MM.1S (cell line): ENCODE data around the gene MAP3K15.
"Not testable (repeated sequence)": the region's sequence is repeated elsewhere in the genome, so short reads cannot be mapped to it uniquely, and the experiment has no call there.

Source experiments
- DNase-seq: peaks from one replicate; pipeline ENCODE4 v3.0.0-alpha.2; 2015
- H2AFZ ChIP-seq: fragments of 300-600 bp; sonication (generic); 2 replicates; pipeline ENCODE4 v1.6.0; 2016; ENCODE audit warnings: antibody characterized with exemption, low read length
- H3F3A ChIP-seq: fragments of 300-600 bp; sonication (generic); 2 replicates; pipeline ENCODE4 v1.6.1; 2016; ENCODE audit warnings: mild to moderate bottlenecking, antibody characterized with exemption, low read length, moderate library complexity, mixed read lengths; ENCODE audit not compliant: insufficient read depth
- H3K27ac ChIP-seq: fragments of 300-600 bp; sonication (generic); 2 replicates; pipeline ENCODE4 v1.5.1; 2016; ENCODE audit warnings: mild to moderate bottlenecking, low read length
- H3K27me3 ChIP-seq: fragments of 300-600 bp; sonication (generic); replicated peaks from 2 replicates; pipeline ENCODE4 v1.6.0; 2016; ENCODE audit warnings: low read length; ENCODE audit not compliant: insufficient read depth
- H3K36me3 ChIP-seq: fragments of 300-600 bp; sonication (generic); replicated peaks from 2 replicates; pipeline ENCODE4 v1.6.1; 2016; ENCODE audit warnings: mild to moderate bottlenecking, low read length, mixed read lengths; ENCODE audit not compliant: insufficient read depth
- H3K4me1 ChIP-seq: fragments of 300-600 bp; sonication (generic); 2 replicates; pipeline ENCODE4 v1.6.1; 2016; ENCODE audit warnings: low read length, mixed read lengths
- H3K4me2 ChIP-seq: fragments of 300-600 bp; sonication (generic); 2 replicates; pipeline ENCODE4 v1.6.0; 2016; ENCODE audit warnings: low read depth, low read length
- H3K4me3 ChIP-seq: fragments of 300-600 bp; sonication (generic); 2 replicates; pipeline ENCODE4 v1.5.1; 2016; ENCODE audit warnings: low read length, mixed read lengths
- H3K79me2 ChIP-seq: fragments of 300-600 bp; sonication (generic); 2 replicates; pipeline ENCODE4 v1.6.1; 2016; ENCODE audit warnings: mixed run types, low read length, mixed read lengths
- H3K9ac ChIP-seq: fragments of 300-600 bp; sonication (generic); 2 replicates; pipeline ENCODE4 v1.6.1; 2016; ENCODE audit warnings: low read length, mixed read lengths
- H3K9me2 ChIP-seq: fragments of 300-600 bp; sonication (generic); replicated peaks from 2 replicates; pipeline ENCODE4 v1.6.1; 2016; ENCODE audit warnings: mild to moderate bottlenecking, low read length, mixed read lengths; ENCODE audit not compliant: insufficient read depth
- H3K9me3 ChIP-seq: fragments of 300-600 bp; sonication (generic); replicated peaks from 2 replicates; pipeline ENCODE4 v1.6.1; 2016; ENCODE audit warnings: mild to moderate bottlenecking, low read length, mixed read lengths; ENCODE audit not compliant: insufficient read depth
- H4K20me1 ChIP-seq: fragments of 300-600 bp; sonication (generic); 2 replicates; pipeline ENCODE4 v1.6.1; 2016; ENCODE audit warnings: mild to moderate bottlenecking, low read length, moderate library complexity, mixed read lengths; ENCODE audit not compliant: insufficient read depth
- CTCF ChIP-seq: fragments of 300-600 bp; sonication (generic); IDR thresholded peaks from 2 replicates; pipeline ENCODE4 v1.5.1; 2016; ENCODE audit warnings: antibody characterized with exemption, low read length, mixed read lengths
- EZH2 ChIP-seq: fragments of 300-600 bp; sonication (generic); optimal IDR thresholded peaks from 2 replicates; pipeline ENCODE3; 2017; ENCODE audit warnings: low read depth, mild to moderate bottlenecking, antibody characterized with exemption, low read length, mixed read lengths
- EZH2phosphoT487 ChIP-seq: fragments of 300-600 bp; sonication (generic); IDR thresholded peaks from 2 replicates; pipeline ENCODE4 v1.6.1; 2018; ENCODE audit warnings: antibody characterized with exemption, low read length

MAP3K15 gene

GRCh38 chrX:19496711-19497110 is 18.6 kb downstream of the MAP3K15 start:
- Histone ChIP-seq H4K20me1 (no peaks in the 10 kb centered on the region), H3K36me3 (no peaks in the 10 kb centered on the region), H3K79me2 (no peaks in the 10 kb centered on the region), H3K27me3 (no peaks in the 10 kb centered on the region), H3F3A (no peaks in the 10 kb centered on the region), H3K27ac (no peak overlapping the region), H3K9ac (no peak overlapping the region), H3K9me3 (no peaks in the 10 kb centered on the region), H3K9me2 (no peaks in the 10 kb centered on the region), H3K4me3 (no peak overlapping the region), H2AFZ (no peak overlapping the region), H3K4me2 (no peak overlapping the region), H3K4me1 (no peaks in the 10 kb centered on the region)
- TF ChIP-seq EZH2phosphoT487 (no peak), EZH2 (no peak), CTCF (no peak)
- no peak for DNase-seq

GRCh38 chrX:19487520-19488200 is 27.6 kb downstream of the MAP3K15 start:
- Histone ChIP-seq H3K9ac (no peak overlapping the region), H3K4me3 (no peak overlapping the region), H2AFZ (no peak overlapping the region), H4K20me1 (no peaks in the 10 kb centered on the region), H3F3A (no peaks in the 10 kb centered on the region), H3K27ac (no peak overlapping the region), H3K79me2 (no peaks in the 10 kb centered on the region), H3K4me2 (no peak overlapping the region), H3K9me2 (no peaks in the 10 kb centered on the region), H3K4me1 (no peaks in the 10 kb centered on the region), H3K36me3 (no peaks in the 10 kb centered on the region), H3K27me3 (no peaks in the 10 kb centered on the region), H3K9me3 (no peaks in the 10 kb centered on the region)
- DNase-seq: no peak
- TF ChIP-seq EZH2: no peak
- no peak for TF ChIP-seq EZH2phosphoT487
- TF ChIP-seq CTCF: no peak

DNA sequence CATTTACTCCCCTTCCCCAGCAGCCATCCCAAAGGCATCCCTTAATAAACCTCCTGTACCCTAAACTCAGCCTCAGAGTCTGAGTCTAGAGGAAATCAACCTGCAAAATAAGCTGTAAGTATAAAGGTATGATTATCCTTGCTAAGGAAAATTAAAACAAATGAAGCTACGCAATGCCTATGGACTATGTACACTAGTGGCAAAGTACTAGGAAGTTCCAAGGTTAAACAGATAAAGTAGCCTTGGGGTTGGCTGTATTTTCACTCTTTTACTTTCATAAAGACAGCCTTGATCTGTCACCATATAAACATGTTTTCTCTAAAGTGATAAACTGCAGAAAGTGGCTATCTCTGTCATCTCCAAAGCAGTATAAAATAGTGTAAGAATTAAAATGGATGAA is 35.9 kb downstream of the MAP3K15 start:
- no peaks in the 10 kb centered on the region for H3K9me3 ChIP-seq
- no peaks in the 10 kb centered on the region for H3K9me2 ChIP-seq
- TF ChIP-seq EZH2phosphoT487: no peak
- no peak for TF ChIP-seq EZH2
- TF ChIP-seq CTCF: no peak
- no peak for DNase-seq
- no peaks in the 10 kb centered on the region for H3K36me3 ChIP-seq
- H3K4me3 ChIP-seq: no peak overlapping the region
- no peaks in the 10 kb centered on the region for H3K4me1 ChIP-seq
- H2AFZ ChIP-seq: no peak overlapping the region
- no peak overlapping the region for H3K27ac ChIP-seq
- no peak overlapping the region for H3K4me2 ChIP-seq
- no peaks in the 10 kb centered on the region for H4K20me1 ChIP-seq
- no peaks in the 10 kb centered on the region for H3K27me3 ChIP-seq
- no peaks in the 10 kb centered on the region for H3F3A ChIP-seq
- no peak overlapping the region for H3K9ac ChIP-seq
- no peaks in the 10 kb centered on the region for H3K79me2 ChIP-seq

DNA sequence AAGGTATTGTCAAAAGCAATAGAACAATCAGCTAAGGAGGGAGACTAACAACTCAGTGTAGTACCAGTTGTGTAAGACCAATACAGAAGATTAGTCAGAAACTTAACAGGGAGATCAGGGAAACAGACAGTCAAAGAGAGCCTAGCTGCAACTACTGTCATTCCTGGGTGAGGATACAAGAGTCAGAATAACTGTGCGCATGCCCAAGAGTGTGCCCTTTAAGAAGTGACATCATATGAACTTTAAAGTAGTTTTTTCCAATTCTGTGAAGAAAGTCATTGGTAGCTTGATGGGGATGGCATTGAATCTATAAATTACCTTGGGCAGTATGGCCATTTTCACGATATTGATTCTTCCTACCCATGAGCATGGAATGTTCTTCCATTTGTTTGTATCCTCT is 46.9 kb downstream of the MAP3K15 start:
- DNase-seq, H3K4me3 ChIP-seq, H3K9ac ChIP-seq, H3K79me2 ChIP-seq, H3K4me2 ChIP-seq, H3K27ac ChIP-seq, H2AFZ ChIP-seq, H3K36me3 ChIP-seq, H3F3A ChIP-seq, H3K4me1 ChIP-seq, H3K9me3 ChIP-seq, H3K27me3 ChIP-seq, H4K20me1 ChIP-seq, H3K9me2 ChIP-seq: not testable (repeated sequence)
